Fibroblast of lung (primary cell): Measurements from ENCODE around the gene CCIN. TPM values are rescaled to one million over a fixed set of nuclear protein-coding genes. Genes with fewer than 3 reads are reported as not detected.

ENCODE experiments used
- DNase-seq, 2 donors: peaks; one replicate each; pipeline versions ENCODE4 v3.0.0 to v3.0.0-alpha.2; 2010; ENCODE audit warnings: low read depth in 2 of 2
- H2AFZ ChIP-seq: 2 replicates; pipeline ENCODE4 v1.5.1; 2012; ENCODE audit warnings: low read length, control low read depth, inconsistent platforms
- H3K27ac ChIP-seq: 2 replicates; pipeline ENCODE4 v1.5.1; 2011; ENCODE audit warnings: low read length, control low read depth; ENCODE audit not compliant: insufficient read depth
- H3K27me3 ChIP-seq: 2 replicates; pipeline ENCODE4 v1.5.1; 2011; ENCODE audit warnings: mild to moderate bottlenecking, low read length; ENCODE audit not compliant: control insufficient read depth, insufficient read depth
- H3K36me3 ChIP-seq: 2 replicates; pipeline ENCODE4 v1.5.1; 2011; ENCODE audit warnings: low read length; ENCODE audit not compliant: control insufficient read depth, insufficient read depth
- H3K4me1 ChIP-seq: 2 replicates; pipeline ENCODE4 v1.5.1; 2011; ENCODE audit warnings: low read length; ENCODE audit not compliant: control insufficient read depth, insufficient read depth; ENCODE audit errors: extremely low read depth
- H3K4me2 ChIP-seq: 2 replicates; pipeline ENCODE4 v1.5.1; 2011; ENCODE audit warnings: low read length, control low read depth; ENCODE audit not compliant: insufficient read depth; ENCODE audit errors: extremely low read depth
- H3K4me3 ChIP-seq, 4 experiments: fragments of 200-600 bp in 1 of 4; sonication (generic) in 1 of 4; replicated peaks in 1 of 4; 2 replicates each; pipeline ENCODE4 v1.5.1; 2011 to 2016; ENCODE audit warnings: low read length in 4 of 4, low read depth in 3 of 4, mild to moderate bottlenecking in 3 of 4, control low read depth in 2 of 4, inconsistent platforms in 1 of 4, mixed read lengths in 1 of 4; ENCODE audit not compliant: insufficient read depth in 1 of 4; ENCODE audit errors: control extremely low read depth in 1 of 4
- H3K79me2 ChIP-seq: 2 replicates; pipeline ENCODE4 v1.5.1; 2012; ENCODE audit warnings: mild to moderate bottlenecking, low read length, inconsistent platforms; ENCODE audit not compliant: control insufficient read depth, insufficient read depth
- H3K9ac ChIP-seq: 2 replicates; pipeline ENCODE4 v1.5.1; 2011; ENCODE audit warnings: mild to moderate bottlenecking, low read length, control low read depth; ENCODE audit not compliant: insufficient read depth
- H3K9me3 ChIP-seq: 2 replicates; pipeline ENCODE4 v1.5.1; 2012; ENCODE audit warnings: low read depth, low read length; ENCODE audit not compliant: control insufficient read depth, insufficient read depth
- H4K20me1 ChIP-seq: 2 replicates; pipeline ENCODE4 v1.5.1; 2011; ENCODE audit warnings: low read length; ENCODE audit not compliant: control insufficient read depth, insufficient read depth; ENCODE audit errors: extremely low read depth
- CTCF ChIP-seq, 2 donors: IDR thresholded peaks in 1 of 2; conservative IDR thresholded peaks in 1 of 2; 1 replicate in 1 of 2; 2 replicates in 1 of 2; pipeline ENCODE4 v1.5.1; 2011 to 2012; ENCODE audit warnings: low read length in 2 of 2, control low read depth in 1 of 2, inconsistent platforms in 1 of 2, low read depth in 1 of 2, mild to moderate bottlenecking in 1 of 2
- EZH2 ChIP-seq: IDR thresholded peaks from 2 replicates; pipeline ENCODE4 v1.5.1; 2012; ENCODE audit warnings: low read length, control low read depth, mild to moderate bottlenecking; ENCODE audit errors: missing control alignments
- polyA plus RNA-seq, 2 donors: library from polyadenylated mRNA; depleted of rRNA in 1 of 2; stranded (reverse) in 1 of 2; unstranded in 1 of 2; fragments of >200 nt; gene quantifications; 2 replicates each; pipeline ENCODE4 v1.2.1, GENCODE V29; 2011 to 2012; ENCODE audit warnings: missing spikeins in 1 of 2
- total RNA-seq: library from RNA; depleted of rRNA; stranded (reverse); fragments of >200 nt; gene quantifications from 2 replicates; pipeline ENCODE4 v1.2.1, GENCODE V29; 2014

CCIN gene
- total and polyA plus RNA-seq, 2 donors (not counting 1 experiment from before 2014, with no cell fraction given), result 0.40 to 1.3 TPM

- no peak overlapping the region for H3K27ac ChIP-seq
- H3K9ac ChIP-seq, result no peak overlapping the region
- no peaks in the 10 kb centered on the region for H3K4me1 ChIP-seq
- no peaks in the 10 kb centered on the region for H3K27me3 ChIP-seq
- no peaks in the 10 kb centered on the region for H3K9me3 ChIP-seq
- no peak for TF ChIP-seq CTCF (conservative IDR thresholded peaks at IDR 0.05 in 1 of 2, IDR thresholded peaks at IDR 0.05 in 1 of 2; ENCODE audit: low read depth in 1 of 2, low read length in 2 of 2)
- TF ChIP-seq EZH2, result no peak
- no peak overlapping the region for H2AFZ ChIP-seq
- H3K36me3 ChIP-seq, result peaks cover 22% of the 10 kb centered on the region
- no peaks in the 10 kb centered on the region for H4K20me1 ChIP-seq
- no peak for DNase-seq
- no peak overlapping the region for H3K4me2 ChIP-seq
- peaks cover 10% of the 10 kb centered on the region for H3K79me2 ChIP-seq
- H3K4me3 ChIP-seq, result no peak overlapping the region
Measured at GRCh38 chr9:36217256-36217968, 48.2 kb downstream of the CCIN start.

GRCh38 chr9:36218011-36218410 lies 48.8 kb downstream of the CCIN start:
- no peak for TF ChIP-seq CTCF (conservative IDR thresholded peaks at IDR 0.05 in 1 of 2, IDR thresholded peaks at IDR 0.05 in 1 of 2; ENCODE audit: low read depth in 1 of 2, low read length in 2 of 2)
- no peak for TF ChIP-seq EZH2
- peaks cover 6% of the 10 kb centered on the region for H3K79me2 ChIP-seq
- no peak for DNase-seq
- H3K4me2 ChIP-seq, result no peak overlapping the region
- no peaks in the 10 kb centered on the region for H3K4me1 ChIP-seq
- no peak overlapping the region for H2AFZ ChIP-seq
- H4K20me1 ChIP-seq, result no peaks in the 10 kb centered on the region
- no peak overlapping the region for H3K9ac ChIP-seq
- H3K4me3 ChIP-seq, result no peak overlapping the region
- no peak overlapping the region for H3K27ac ChIP-seq
- H3K27me3 ChIP-seq, result no peaks in the 10 kb centered on the region
- H3K36me3 ChIP-seq, result peaks cover 25% of the 10 kb centered on the region
- H3K9me3 ChIP-seq, result no peaks in the 10 kb centered on the region

GRCh38 chr9:36218411-36218901 lies 49.3 kb downstream of the CCIN start:
- no peaks in the 10 kb centered on the region for H3K4me1 ChIP-seq
- H3K4me3 ChIP-seq, result no peak overlapping the region
- no peak for DNase-seq
- no peaks in the 10 kb centered on the region for H3K27me3 ChIP-seq
- H3K9me3 ChIP-seq, result no peaks in the 10 kb centered on the region
- H3K4me2 ChIP-seq, result no peak overlapping the region
- no peaks in the 10 kb centered on the region for H4K20me1 ChIP-seq
- no peak for TF ChIP-seq EZH2
- TF ChIP-seq CTCF (conservative IDR thresholded peaks at IDR 0.05 in 1 of 2, IDR thresholded peaks at IDR 0.05 in 1 of 2; ENCODE audit: low read depth in 1 of 2, low read length in 2 of 2), result no peak
- no peak overlapping the region for H3K9ac ChIP-seq
- peaks cover 28% of the 10 kb centered on the region for H3K36me3 ChIP-seq
- H3K79me2 ChIP-seq, result peaks cover 3% of the 10 kb centered on the region
- no peak overlapping the region for H3K27ac ChIP-seq
- no peak overlapping the region for H2AFZ ChIP-seq

Other genes with a start within 250 kb of the CCIN start
- gene OR2S2, start 211.2 kb upstream of the CCIN start, total RNA-seq, result 0.17 TPM in 1 of 2 replicates, not detected in the other
- gene OR2S2, start 211.2 kb upstream of the CCIN start, polyA plus RNA-seq, result 0.17 and 0.18 TPM in 2 replicates
- 43.1 and 98.4 TPM in 2 replicates for gene RECK, start 132.5 kb upstream of the CCIN start, total RNA-seq
- gene RECK, start 132.5 kb upstream of the CCIN start, polyA plus RNA-seq, result 108 and 212 TPM in 2 replicates
- gene GLIPR2, start 32.7 kb upstream of the CCIN start, total RNA-seq, result 40.0 and 47.8 TPM in 2 replicates
- gene GLIPR2, start 32.7 kb upstream of the CCIN start, polyA plus RNA-seq, result 57.8 and 108 TPM in 2 replicates
- 238 and 302 TPM in 2 replicates for gene CLTA, start 21.5 kb downstream of the CCIN start, total RNA-seq
- gene CLTA, start 21.5 kb downstream of the CCIN start, polyA plus RNA-seq, result 341 and 388 TPM in 2 replicates
- 22.9 and 31.2 TPM in 2 replicates for gene GNE, start 89.1 kb downstream of the CCIN start, total RNA-seq
- gene GNE, start 89.1 kb downstream of the CCIN start, polyA plus RNA-seq, result 20.7 and 22.1 TPM in 2 replicates
- gene RNF38, start 230.9 kb downstream of the CCIN start, total RNA-seq, result 7.7 and 8.9 TPM in 2 replicates
- gene RNF38, start 230.9 kb downstream of the CCIN start, polyA plus RNA-seq, result 18.4 and 18.8 TPM in 2 replicates